DMS53 (cell line): Measurements from ENCODE around the gene GABBR2.
A peak's percentile ranks its signal among the peaks of the same experiment; 100 is the strongest.

Source experiments
- DNase-seq: peaks from one replicate; lab custom pipeline; 2025; lab: John Stamatoyannopoulos, UW

The GABBR2 gene

GRCh38 chr9:98568234-98568908 is 140.4 kb downstream of the GABBR2 start:
- no peak for DNase-seq

GRCh38 chr9:98567540-98568233 is 141.0 kb downstream of the GABBR2 start:
- no peak for DNase-seq

GRCh38 chr9:98565152-98566135 is 143.3 kb downstream of the GABBR2 start:
- DNase-seq: no peak

GRCh38 chr9:98564714-98565113 is 144.0 kb downstream of the GABBR2 start:
- no peak for DNase-seq

GRCh38 chr9:98563988-98564387 is 144.7 kb downstream of the GABBR2 start:
- no peak for DNase-seq

GRCh38 chr9:98563212-98563907 is 145.4 kb downstream of the GABBR2 start:
- DNase-seq: no peak

GRCh38 chr9:98559561-98559960 is 149.2 kb downstream of the GABBR2 start:
- DNase-seq: no peak

- DNase-seq: peak; percentile 10
These were observed 150.2 kb downstream of the GABBR2 start for GRCh38 chr9:98558575-98558974.

GRCh38 chr9:98556511-98556910 is 152.2 kb downstream of the GABBR2 start:
- no peak for DNase-seq

GRCh38 chr9:98555651-98556465 is 152.9 kb downstream of the GABBR2 start:
- no peak for DNase-seq

- DNase-seq: no peak
These were observed 154.0 kb downstream of the GABBR2 start for GRCh38 chr9:98554752-98555151.

GRCh38 chr9:98552331-98552730 is 156.4 kb downstream of the GABBR2 start:
- no peak for DNase-seq

GRCh38 chr9:98551511-98552286 is 157.0 kb downstream of the GABBR2 start:
- DNase-seq: peak; percentile 77

- DNase-seq: peak; percentile 61
These were observed 158.4 kb downstream of the GABBR2 start for GRCh38 chr9:98550206-98550820.

- no peak for DNase-seq
These were observed 159.3 kb downstream of the GABBR2 start for GRCh38 chr9:98549401-98549800.

- DNase-seq: peak; percentile 87
These were observed 161.1 kb downstream of the GABBR2 start for GRCh38 chr9:98547606-98548005.

- DNase-seq: no peak
These were observed 163.7 kb downstream of the GABBR2 start for GRCh38 chr9:98545021-98545420.

- DNase-seq: no peak
These were observed 167.0 kb downstream of the GABBR2 start for GRCh38 chr9:98541684-98542230.

- no peak for DNase-seq
These were observed 168.3 kb downstream of the GABBR2 start for GRCh38 chr9:98540476-98540875.
